ENCODE data around the gene ORAI3.
"Not testable (repeated sequence)": the region's sequence is repeated elsewhere in the genome, so short reads cannot be mapped to it uniquely, and the experiment has no call there.

Gene ORAI3

GRCh38 chr16:30937692-30938091, 11.2 kb upstream of the ORAI3 start:
- Histone ChIP-seq H3K9ac (ENCODE audit: low read length) (peak overlapping the region; percentile 46), H3K4me1 (ENCODE audit: control insufficient read depth, insufficient read depth, low read length) (peaks cover 12% of the 10 kb centered on the region), H3K9me3 (ENCODE audit: control insufficient read depth, low read length) (no peaks in the 10 kb centered on the region), H3K27me3 (replicated peaks; ENCODE audit: control insufficient read depth, insufficient read depth, low read length) (no peaks in the 10 kb centered on the region), H3K36me3 (ENCODE audit: control insufficient read depth, insufficient read depth, low read length, severe bottlenecking) (peaks cover 18% of the 10 kb centered on the region), H3K4me3 (ENCODE audit: low read length) (no peak overlapping the region)
- no peak for DNase-seq (ENCODE audit: low read depth)

GRCh38 chr16:30939571-30939970, 9.3 kb upstream of the ORAI3 start:
- not testable (repeated sequence) for H3K27me3 ChIP-seq (replicated peaks; ENCODE audit: control insufficient read depth, insufficient read depth, low read length); H3K9ac ChIP-seq (ENCODE audit: low read length); DNase-seq (ENCODE audit: low read depth); H3K4me3 ChIP-seq (ENCODE audit: low read length); H3K9me3 ChIP-seq (ENCODE audit: control insufficient read depth, low read length)
- Histone ChIP-seq H3K4me1 (ENCODE audit: control insufficient read depth, insufficient read depth, low read length) (peaks cover 12% of the 10 kb centered on the region), H3K36me3 (ENCODE audit: control insufficient read depth, insufficient read depth, low read length, severe bottlenecking) (peaks cover 27% of the 10 kb centered on the region)

GRCh38 chr16:30941600-30942425, 7.1 kb upstream of the ORAI3 start:
- Histone ChIP-seq H3K36me3 (ENCODE audit: control insufficient read depth, insufficient read depth, low read length, severe bottlenecking) (peaks cover 26% of the 10 kb centered on the region), H3K4me1 (ENCODE audit: control insufficient read depth, insufficient read depth, low read length) (peaks cover 12% of the 10 kb centered on the region), H3K27me3 (replicated peaks; ENCODE audit: control insufficient read depth, insufficient read depth, low read length) (no peaks in the 10 kb centered on the region), H3K4me3 (ENCODE audit: low read length) (no peak overlapping the region), H3K9ac (ENCODE audit: low read length) (peak overlapping the region; percentile 37), H3K9me3 (ENCODE audit: control insufficient read depth, low read length) (no peaks in the 10 kb centered on the region)
- peak; percentile 84 for DNase-seq (ENCODE audit: low read depth)

GRCh38 chr16:30942426-30942806, 6.5 kb upstream of the ORAI3 start:
- no peaks in the 10 kb centered on the region for H3K27me3 ChIP-seq (replicated peaks; ENCODE audit: control insufficient read depth, insufficient read depth, low read length)
- peaks cover 22% of the 10 kb centered on the region for H3K36me3 ChIP-seq (ENCODE audit: control insufficient read depth, insufficient read depth, low read length, severe bottlenecking)
- peaks cover 12% of the 10 kb centered on the region for H3K4me1 ChIP-seq (ENCODE audit: control insufficient read depth, insufficient read depth, low read length)
- H3K9me3 ChIP-seq (ENCODE audit: control insufficient read depth, low read length): no peaks in the 10 kb centered on the region
- no peak for DNase-seq (ENCODE audit: low read depth)
- no peak overlapping the region for H3K9ac ChIP-seq (ENCODE audit: low read length)
- H3K4me3 ChIP-seq (ENCODE audit: low read length): no peak overlapping the region

- Histone ChIP-seq H3K27me3 (replicated peaks; ENCODE audit: control insufficient read depth, insufficient read depth, low read length) (no peaks in the 10 kb centered on the region), H3K9me3 (ENCODE audit: control insufficient read depth, low read length) (no peaks in the 10 kb centered on the region), H3K36me3 (ENCODE audit: control insufficient read depth, insufficient read depth, low read length, severe bottlenecking) (peaks cover 22% of the 10 kb centered on the region), H3K4me3 (ENCODE audit: low read length) (no peak overlapping the region), H3K9ac (ENCODE audit: low read length) (no peak overlapping the region), H3K4me1 (ENCODE audit: control insufficient read depth, insufficient read depth, low read length) (peaks cover 6% of the 10 kb centered on the region)
- DNase-seq (ENCODE audit: low read depth): no peak
These were observed 4.5 kb upstream of the ORAI3 start for GRCh38 chr16:30944352-30944751.

GRCh38 chr16:30946671-30947540, 2.0 kb upstream of the ORAI3 start:
- Histone ChIP-seq H3K9me3 (ENCODE audit: control insufficient read depth, low read length) (no peaks in the 10 kb centered on the region), H3K4me3 (ENCODE audit: low read length) (no peak overlapping the region), H3K4me1 (ENCODE audit: control insufficient read depth, insufficient read depth, low read length) (peaks cover 24% of the 10 kb centered on the region), H3K9ac (ENCODE audit: low read length) (no peak overlapping the region), H3K27me3 (replicated peaks; ENCODE audit: control insufficient read depth, insufficient read depth, low read length) (no peaks in the 10 kb centered on the region), H3K36me3 (ENCODE audit: control insufficient read depth, insufficient read depth, low read length, severe bottlenecking) (peaks cover 22% of the 10 kb centered on the region)
- DNase-seq (ENCODE audit: low read depth): no peak

GRCh38 chr16:30947541-30947858, 1.4 kb upstream of the ORAI3 start:
- no peaks in the 10 kb centered on the region for H3K9me3 ChIP-seq (ENCODE audit: control insufficient read depth, low read length)
- no peak overlapping the region for H3K9ac ChIP-seq (ENCODE audit: low read length)
- peaks cover 29% of the 10 kb centered on the region for H3K4me1 ChIP-seq (ENCODE audit: control insufficient read depth, insufficient read depth, low read length)
- peaks cover 17% of the 10 kb centered on the region for H3K36me3 ChIP-seq (ENCODE audit: control insufficient read depth, insufficient read depth, low read length, severe bottlenecking)
- no peak for DNase-seq (ENCODE audit: low read depth)
- no peak overlapping the region for H3K4me3 ChIP-seq (ENCODE audit: low read length)
- H3K27me3 ChIP-seq (replicated peaks; ENCODE audit: control insufficient read depth, insufficient read depth, low read length): no peaks in the 10 kb centered on the region

- Histone ChIP-seq H3K9ac (ENCODE audit: low read length) (peak overlapping the region; percentile 90), H3K4me3 (ENCODE audit: low read length) (peak overlapping the region; percentile 91), H3K9me3 (ENCODE audit: control insufficient read depth, low read length) (no peaks in the 10 kb centered on the region), H3K36me3 (ENCODE audit: control insufficient read depth, insufficient read depth, low read length, severe bottlenecking) (peaks cover 12% of the 10 kb centered on the region), H3K4me1 (ENCODE audit: control insufficient read depth, insufficient read depth, low read length) (peaks cover 32% of the 10 kb centered on the region), H3K27me3 (replicated peaks; ENCODE audit: control insufficient read depth, insufficient read depth, low read length) (no peaks in the 10 kb centered on the region)
- peak; percentile 98 for DNase-seq (ENCODE audit: low read depth)
These were observed 805 bp upstream of the ORAI3 start for GRCh38 chr16:30947859-30948666.

GRCh38 chr16:30949650-30950515, 1.0 kb downstream of the ORAI3 start:
- DNase-seq (ENCODE audit: low read depth): peak; percentile 79
- no peaks in the 10 kb centered on the region for H3K27me3 ChIP-seq (replicated peaks; ENCODE audit: control insufficient read depth, insufficient read depth, low read length)
- peak overlapping the region; percentile 90 for H3K9ac ChIP-seq (ENCODE audit: low read length)
- peaks cover 43% of the 10 kb centered on the region for H3K4me1 ChIP-seq (ENCODE audit: control insufficient read depth, insufficient read depth, low read length)
- no peaks in the 10 kb centered on the region for H3K9me3 ChIP-seq (ENCODE audit: control insufficient read depth, low read length)
- H3K36me3 ChIP-seq (ENCODE audit: control insufficient read depth, insufficient read depth, low read length, severe bottlenecking): peaks cover 4% of the 10 kb centered on the region
- H3K4me3 ChIP-seq (ENCODE audit: low read length): peak overlapping the region; percentile 91

- Histone ChIP-seq H3K9ac (ENCODE audit: low read length) (peak overlapping the region; percentile 90), H3K9me3 (ENCODE audit: control insufficient read depth, low read length) (no peaks in the 10 kb centered on the region), H3K27me3 (replicated peaks; ENCODE audit: control insufficient read depth, insufficient read depth, low read length) (no peaks in the 10 kb centered on the region), H3K36me3 (ENCODE audit: control insufficient read depth, insufficient read depth, low read length, severe bottlenecking) (peaks cover 4% of the 10 kb centered on the region), H3K4me3 (ENCODE audit: low read length) (peak overlapping the region; percentile 91), H3K4me1 (ENCODE audit: control insufficient read depth, insufficient read depth, low read length) (peaks cover 43% of the 10 kb centered on the region)
- no peak for DNase-seq (ENCODE audit: low read depth)
These were observed 1.7 kb downstream of the ORAI3 start for GRCh38 chr16:30950516-30951065.
